ENCODE data around the gene TMEM181.

- TF ChIP-seq CTCF (conservative IDR thresholded peaks at IDR 0.05; ENCODE audit: low read depth, low read length) (no peak), EZH2 (IDR thresholded peaks at IDR 0.05; ENCODE audit: borderline replicate concordance, low read depth, low read length, poor library complexity, severe bottlenecking) (no peak)
Observed at GRCh38 chr6:158636778-158637177, 76.9 kb downstream of the TMEM181 start.
